DMS153 treated with DMSO at 0.1 percent for 48 hours (cell line): ENCODE measurements around the gene SIM1.
"Not testable (repeated sequence)": the region's sequence is repeated elsewhere in the genome, so short reads cannot be mapped to it uniquely, and the experiment has no call there.

Experiments
- DNase-seq: peaks from one replicate; lab custom pipeline; 2025; ENCODE audit not compliant: unreplicated experiment; lab: John Stamatoyannopoulos, UW

The SIM1 gene

DNA sequence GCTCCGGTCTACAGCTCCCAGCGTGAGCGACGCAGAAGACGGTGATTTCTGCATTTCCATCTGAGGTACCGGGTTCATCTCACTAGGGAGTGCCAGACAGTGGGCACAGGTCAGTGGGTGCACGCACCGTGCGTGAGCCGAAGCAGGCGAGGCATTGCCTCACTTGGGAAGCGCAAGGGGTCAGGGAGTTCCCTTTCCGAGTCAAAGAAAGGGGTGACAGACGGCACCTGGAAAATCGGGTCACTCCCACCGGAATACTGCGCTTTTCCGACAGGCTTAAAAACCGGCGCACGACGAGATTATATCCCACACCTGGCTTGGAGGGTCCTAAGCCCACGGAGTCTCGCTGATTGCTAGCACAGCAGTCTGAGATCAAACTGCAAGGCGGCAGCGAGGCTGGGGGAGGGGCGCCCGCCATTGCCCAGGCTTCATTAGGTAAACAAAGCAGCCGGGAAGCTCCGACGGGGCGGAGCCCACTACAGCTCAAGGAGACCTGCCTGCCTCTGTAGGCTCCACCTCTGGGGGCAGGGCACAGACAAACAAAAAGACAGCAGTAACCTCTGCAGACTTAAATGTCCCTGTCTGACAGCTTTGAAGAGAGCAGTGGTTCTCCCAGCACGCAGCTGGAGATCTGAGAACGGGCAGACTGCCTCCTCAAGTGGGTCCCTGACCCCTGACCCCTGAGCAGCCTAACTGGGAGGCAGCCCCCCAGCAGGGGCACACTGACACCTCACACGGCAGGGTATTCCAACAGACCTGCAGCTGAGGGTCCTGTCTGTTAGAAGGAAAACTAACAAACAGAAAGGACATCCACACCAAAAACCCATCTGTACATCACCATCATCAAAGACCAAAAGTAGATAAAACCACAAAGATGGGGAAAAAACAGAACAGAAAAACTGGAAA lies 109.7 kb downstream of the SIM1 start:
- not testable (repeated sequence) for DNase-seq

DNA sequence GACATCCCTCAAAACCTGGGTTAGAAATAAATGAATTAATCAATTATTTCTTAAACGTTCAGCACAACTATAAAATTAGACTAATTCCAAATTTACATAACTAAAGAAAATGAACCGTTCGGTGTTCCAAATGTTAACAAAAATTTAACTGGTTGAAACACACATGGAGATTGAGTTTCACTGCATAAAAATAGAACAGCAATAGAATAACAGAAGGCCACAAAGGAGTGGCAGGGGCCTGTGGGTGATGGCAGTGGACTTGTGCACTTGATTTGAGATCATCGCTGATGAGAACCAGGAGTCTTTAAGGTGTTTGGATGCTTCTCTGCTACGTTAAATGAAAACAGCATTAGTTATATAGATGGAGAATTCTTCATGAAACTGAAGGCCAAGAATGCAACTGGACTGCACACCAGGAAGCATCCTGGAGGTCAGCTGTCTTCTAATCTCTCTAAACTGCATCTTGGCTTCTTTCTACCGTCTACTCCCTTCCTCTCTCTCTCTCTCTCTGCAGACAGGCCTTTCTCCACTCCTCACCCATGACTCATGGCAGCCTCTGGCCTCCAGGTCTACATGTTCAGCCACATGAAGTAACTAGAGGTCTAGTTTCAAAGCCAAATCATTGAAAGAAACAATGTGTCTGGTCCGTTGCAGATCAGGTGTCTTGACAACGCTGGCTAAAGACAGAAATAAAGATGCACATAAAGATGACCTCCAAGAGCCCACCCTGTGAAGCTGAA lies 111.3 kb downstream of the SIM1 start:
- DNase-seq, result no peak

DNA sequence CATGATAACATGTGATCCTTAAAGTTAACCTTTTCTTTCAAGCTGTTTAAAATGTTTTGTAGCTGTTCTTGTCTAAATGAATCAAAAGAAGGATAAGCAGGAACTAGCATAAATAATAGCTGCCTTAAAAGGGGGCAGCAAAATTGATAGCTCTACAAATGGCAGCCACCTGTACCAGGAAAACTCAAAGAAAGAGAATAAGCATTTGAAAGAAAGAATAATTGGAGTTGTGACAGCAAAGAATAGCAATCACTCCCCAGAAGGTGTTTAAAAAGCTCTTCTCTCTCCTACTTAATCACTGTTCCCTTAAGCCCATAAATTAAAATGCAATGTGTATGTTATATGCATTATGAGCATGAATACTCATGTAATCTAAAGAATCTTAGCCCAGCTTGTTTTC lies 114.6 kb downstream of the SIM1 start:
- no peak for DNase-seq

DNA sequence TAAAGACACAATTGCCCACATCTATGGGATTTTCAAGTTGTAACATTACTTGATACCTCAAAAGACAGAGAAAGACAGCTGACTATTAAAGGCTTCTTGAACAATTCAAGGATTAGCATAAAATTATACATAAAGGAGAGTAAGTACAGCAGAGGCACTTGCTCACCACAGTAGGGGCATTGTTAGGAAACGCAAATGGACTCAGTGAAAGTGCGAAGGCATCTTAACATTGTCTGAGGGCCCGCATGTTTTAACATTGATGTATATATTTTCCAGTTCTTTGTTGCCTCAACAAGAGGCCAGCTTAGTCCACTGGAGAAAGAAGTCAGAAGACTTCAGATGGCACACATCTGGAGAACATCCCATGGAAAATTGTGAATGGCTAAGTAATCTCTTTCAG lies 115.4 kb downstream of the SIM1 start:
- no peak for DNase-seq

DNA sequence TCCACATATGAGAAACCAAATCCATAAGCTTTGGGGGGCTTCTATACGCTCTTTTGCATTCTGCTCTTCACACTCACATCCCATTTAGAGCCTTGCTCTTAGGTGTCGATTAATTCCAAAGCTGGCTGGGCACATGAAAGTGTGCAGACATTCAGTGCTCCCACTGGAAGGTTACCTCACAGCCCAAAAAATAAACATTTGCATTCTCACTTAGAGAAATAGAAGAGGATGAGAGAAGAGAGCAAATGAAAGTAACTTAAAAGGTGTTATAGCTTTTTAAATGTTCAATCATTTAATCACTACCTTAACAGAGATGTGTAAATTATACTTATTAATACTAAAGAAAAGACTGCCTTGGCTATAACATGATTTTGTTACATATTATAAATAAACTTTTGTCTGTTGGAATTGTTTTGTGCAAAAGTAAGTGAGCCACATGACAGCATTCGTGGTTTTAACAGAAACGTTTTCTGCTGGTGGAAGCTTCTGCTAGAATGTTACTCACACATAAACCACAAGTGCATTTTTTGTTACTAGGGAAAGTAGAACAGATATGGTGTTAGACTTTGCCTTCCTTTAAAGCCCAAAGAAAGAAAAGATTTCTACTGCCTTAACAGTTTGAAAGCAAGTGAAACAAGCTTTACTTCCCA lies 116.7 kb downstream of the SIM1 start:
- DNase-seq, result no peak

DNA sequence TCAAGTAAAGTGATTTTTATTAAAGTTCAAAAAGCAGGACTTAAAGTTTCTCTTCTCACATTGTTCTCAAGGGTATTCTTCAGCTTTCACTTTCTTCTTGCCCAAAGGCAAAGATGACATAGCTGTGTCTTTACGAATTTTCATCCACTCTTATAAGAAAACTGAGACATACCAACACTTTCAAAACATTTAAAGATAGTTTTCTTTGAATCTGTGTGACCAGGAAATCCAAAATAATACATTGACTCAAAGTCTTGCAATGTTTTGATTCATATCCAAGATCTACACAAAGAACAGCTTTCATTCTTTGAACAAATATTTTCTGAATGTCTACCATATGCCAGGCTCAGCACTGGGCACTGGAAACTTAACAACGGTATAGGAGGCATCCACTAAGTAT lies 117.9 kb downstream of the SIM1 start:
- no peak for DNase-seq

DNA sequence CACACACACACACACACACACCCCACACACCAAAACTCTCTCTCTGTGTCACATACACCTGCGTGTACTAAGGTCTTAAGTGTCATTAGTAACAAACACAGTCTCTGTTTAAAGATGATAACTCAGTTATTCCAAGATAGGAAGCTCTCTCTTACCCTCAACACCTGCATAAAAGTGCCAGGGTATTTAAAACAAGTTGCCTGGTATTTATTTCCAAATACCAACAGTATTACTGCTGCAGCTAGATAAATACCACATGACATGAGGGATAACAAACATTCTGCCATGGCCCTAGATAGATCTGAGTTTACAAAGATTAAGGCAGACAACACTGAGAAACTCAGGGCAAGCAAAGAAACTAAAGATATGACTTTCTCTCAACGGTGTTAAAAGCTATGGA lies 118.5 kb downstream of the SIM1 start:
- DNase-seq, result no peak

DNA sequence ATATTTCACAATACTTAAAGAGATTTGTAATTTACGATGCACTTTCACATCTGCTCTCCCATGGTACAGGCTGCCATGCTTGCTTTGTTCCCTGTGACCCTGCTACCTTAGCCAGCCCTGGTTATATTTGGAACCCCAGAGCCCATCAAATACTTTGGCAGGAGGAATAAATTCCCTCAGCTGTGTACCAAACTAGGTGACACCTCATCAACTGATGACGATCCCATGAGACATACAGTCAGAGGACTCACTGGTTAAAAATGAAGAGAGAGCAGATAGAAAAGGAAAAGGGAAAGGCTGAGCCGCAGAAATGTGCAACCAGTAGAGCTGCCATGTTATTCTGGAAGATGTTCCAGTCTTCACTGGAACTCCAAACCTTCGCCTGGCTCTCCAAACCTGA lies 120.0 kb downstream of the SIM1 start:
- no peak for DNase-seq

DNA sequence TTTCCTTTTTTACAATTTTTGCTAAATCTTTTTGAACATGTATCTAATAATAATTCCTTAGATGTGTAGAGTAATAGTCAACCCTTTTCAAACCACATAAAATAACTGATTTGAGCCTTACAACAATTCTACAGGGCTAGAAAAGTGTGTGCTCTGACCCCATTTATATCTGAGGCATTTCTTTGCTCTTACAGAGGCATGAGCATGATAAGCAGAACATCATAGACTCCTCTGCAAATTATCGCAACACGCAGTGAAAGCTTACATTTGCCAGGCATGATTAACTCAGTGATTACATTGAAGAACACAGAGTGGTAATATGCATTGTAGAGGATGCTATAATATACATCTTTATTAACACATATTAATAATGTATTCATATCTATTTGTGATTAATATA lies 120.4 kb downstream of the SIM1 start:
- DNase-seq, result no peak

DNA sequence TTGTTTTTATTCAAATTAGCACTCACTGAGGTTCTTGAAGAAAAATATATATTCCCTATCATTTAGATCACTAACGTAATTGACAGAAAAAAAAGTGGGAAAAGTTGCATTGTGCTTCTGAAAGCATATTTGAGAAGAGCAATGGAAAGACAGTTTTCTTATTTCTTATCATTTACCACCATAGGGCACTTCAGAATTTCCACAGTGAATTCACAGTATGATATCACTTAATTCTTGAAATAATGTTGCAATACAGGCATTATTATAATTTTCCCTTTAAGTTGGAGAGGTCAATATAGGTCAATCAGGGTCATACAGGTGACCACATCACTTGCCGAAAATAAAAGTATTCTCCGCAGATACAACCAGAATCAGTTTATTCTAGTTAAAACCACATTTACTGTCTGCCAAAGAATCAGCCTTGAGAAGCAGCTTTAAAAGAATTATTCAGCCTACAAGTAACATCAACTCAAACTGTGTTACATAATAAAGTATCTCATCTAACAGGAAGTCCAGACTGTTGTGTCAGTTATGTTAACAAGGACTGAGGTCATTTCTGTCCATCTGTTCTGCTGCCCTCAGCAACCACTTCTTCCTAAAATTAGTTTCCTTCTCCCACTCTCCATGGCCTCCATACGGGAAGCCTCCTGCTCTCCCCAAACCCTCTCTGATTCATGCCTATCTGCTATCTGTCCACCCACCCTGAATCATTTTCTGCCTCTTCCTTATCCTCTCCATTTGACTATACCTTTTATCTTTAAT lies 121.2 kb downstream of the SIM1 start:
- no peak for DNase-seq

DNA sequence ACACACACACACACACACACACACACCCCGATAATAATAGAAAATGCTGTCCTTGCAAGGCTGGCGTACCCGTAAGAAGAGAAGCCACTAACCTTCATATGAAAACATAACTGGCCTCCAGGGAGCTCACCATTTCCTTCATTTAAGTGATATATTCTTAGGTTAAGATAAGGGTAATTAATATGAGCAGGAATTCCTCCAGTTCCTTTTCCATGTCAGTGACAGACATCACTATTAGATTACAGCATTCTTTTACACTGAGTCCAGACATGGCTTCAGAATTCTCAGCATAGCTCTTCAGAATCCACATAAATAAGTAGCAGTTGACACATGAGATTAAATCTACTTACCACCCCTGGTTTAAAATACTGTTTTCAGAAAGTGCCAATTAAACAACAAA lies 121.9 kb downstream of the SIM1 start:
- DNase-seq, result no peak

DNA sequence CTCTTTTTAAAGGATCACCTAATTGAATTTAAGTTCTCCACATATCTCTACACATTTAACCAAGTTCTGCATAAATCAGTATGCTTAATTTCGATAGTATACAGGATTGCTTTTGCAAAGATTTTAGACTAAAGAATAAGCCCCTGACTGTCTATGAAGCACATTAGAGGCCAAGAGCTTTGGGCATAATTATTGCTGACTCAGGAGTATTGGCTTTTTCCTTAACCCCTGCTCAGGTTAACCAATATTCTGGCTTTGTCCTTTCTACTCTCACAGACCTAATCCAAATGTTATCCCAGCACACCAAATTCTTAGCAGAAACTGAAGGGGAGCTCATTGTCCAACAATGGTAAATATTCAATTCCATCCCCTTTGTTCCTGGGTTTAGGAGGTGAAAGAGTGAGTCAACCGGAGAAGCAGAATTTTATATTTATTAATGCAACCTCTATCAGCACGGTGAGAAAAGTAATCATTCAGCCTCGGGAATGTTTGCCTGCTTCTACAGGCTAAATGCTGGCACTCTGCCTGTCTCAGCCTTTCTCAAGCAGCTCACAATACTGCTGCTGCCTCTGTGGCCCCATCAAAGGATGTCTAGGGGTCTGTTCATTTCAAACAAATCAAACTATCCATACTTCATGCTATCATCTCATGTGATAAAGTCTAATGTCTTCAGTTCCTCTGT lies 125.0 kb downstream of the SIM1 start:
- DNase-seq, result no peak

DNA sequence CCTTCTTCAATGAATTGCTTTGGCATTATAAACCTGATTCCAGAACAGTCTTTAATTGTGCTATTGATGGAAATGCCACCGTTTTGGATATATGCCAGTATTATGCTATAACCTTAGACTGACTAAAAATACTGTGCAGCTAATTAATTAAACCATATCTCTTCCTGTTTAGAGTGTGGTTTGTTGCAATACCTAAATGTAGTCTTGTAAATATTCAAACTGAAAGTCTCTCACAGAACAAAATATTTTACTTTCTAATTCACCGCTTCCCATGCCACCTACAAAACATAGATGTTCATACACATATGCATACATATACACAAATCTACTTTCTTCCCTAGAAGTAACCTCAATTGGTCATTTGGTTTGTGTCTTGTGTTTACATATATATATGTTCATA lies 126.6 kb downstream of the SIM1 start:
- DNase-seq, result no peak

DNA sequence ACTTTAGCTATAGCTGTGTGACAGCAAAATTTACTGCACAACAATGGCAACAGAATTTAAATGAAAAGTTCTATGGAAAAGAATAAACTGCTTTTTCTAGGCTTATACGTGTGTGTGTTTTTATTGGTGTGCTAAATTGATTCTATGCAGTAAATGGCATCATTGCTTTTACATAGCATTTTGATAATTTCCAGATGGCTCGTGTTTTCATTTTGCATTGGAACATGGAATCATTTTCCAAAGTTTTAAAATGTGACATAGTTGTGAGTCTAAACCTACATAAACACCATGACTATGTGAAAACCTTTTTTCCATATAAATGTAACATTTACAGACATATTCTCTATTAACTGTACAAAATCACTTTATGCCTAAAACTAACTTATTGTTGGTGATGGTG lies 127.8 kb downstream of the SIM1 start:
- no peak for DNase-seq

DNA sequence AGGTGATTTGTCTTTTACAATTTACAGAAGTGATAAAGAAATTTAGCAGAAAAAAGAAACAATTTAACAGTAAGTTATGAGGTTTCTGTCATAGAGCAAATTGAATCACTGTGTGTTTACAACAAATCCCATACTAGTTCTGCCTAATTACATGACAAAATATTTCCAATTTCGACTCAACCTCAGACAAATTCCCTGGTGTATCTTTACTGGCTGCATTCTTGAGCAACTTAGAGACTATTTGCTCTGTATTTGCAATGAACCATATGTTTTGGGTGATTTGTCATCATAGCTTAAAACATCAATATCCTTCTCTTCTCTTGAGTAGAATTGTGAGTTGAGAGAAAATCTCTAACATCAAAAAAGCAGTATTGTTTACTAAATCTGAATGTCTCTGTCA lies 128.7 kb downstream of the SIM1 start:
- no peak for DNase-seq
